Measurements from ENCODE around the gene NRAP.

NRAP gene

GRCh38 chr10:113709221-113709838, 45.5 kb upstream of the NRAP start:
- peaks cover 14% of the 10 kb centered on the region for H3K4me1 ChIP-seq (ENCODE audit: insufficient read depth, low read length, severe bottlenecking)
- TF ChIP-seq EZH2 (IDR thresholded peaks at IDR 0.05; ENCODE audit: borderline replicate concordance, low read length) (no peak), CTCF (IDR thresholded peaks at IDR 0.05; ENCODE audit: low read length) (no peak)
- no peak overlapping the region for H3K9ac ChIP-seq (ENCODE audit: low read length)
- H3K36me3 ChIP-seq (ENCODE audit: insufficient read depth, low read length), result no peaks in the 10 kb centered on the region
- H3K9me2 ChIP-seq (ENCODE audit: low read depth, low read length), result no peaks in the 10 kb centered on the region
- no peaks in the 10 kb centered on the region for H3K27me3 ChIP-seq (ENCODE audit: insufficient read depth, low read length)
- H3K4me3 ChIP-seq (ENCODE audit: low read depth, low read length, poor library complexity, severe bottlenecking), result no peak overlapping the region
- H4K20me1 ChIP-seq (ENCODE audit: insufficient read depth, low read length), result no peaks in the 10 kb centered on the region
- H3K79me2 ChIP-seq (ENCODE audit: insufficient read depth, low read length), result no peaks in the 10 kb centered on the region
- H3F3A ChIP-seq (ENCODE audit: insufficient read depth, low read length), result no peaks in the 10 kb centered on the region
- no peaks in the 10 kb centered on the region for H3K9me3 ChIP-seq (ENCODE audit: low read length)
- H3K27ac ChIP-seq (ENCODE audit: low read depth, low read length, poor library complexity, severe bottlenecking), result no peak overlapping the region
- no peak overlapping the region for H3K4me2 ChIP-seq (ENCODE audit: low read length)
- H2AFZ ChIP-seq (ENCODE audit: low read length), result no peak overlapping the region

GRCh38 chr10:113708640-113709039, 44.8 kb upstream of the NRAP start:
- H3K4me1 ChIP-seq (ENCODE audit: insufficient read depth, low read length, severe bottlenecking), result peaks cover 14% of the 10 kb centered on the region
- H3K9ac ChIP-seq (ENCODE audit: low read length), result no peak overlapping the region
- H3K79me2 ChIP-seq (ENCODE audit: insufficient read depth, low read length), result no peaks in the 10 kb centered on the region

GRCh38 chr10:113706623-113707022, 42.8 kb upstream of the NRAP start:
- H3K36me3 ChIP-seq (ENCODE audit: insufficient read depth, low read length), result no peaks in the 10 kb centered on the region
- H4K20me1 ChIP-seq (ENCODE audit: insufficient read depth, low read length), result no peaks in the 10 kb centered on the region
- no peaks in the 10 kb centered on the region for H3F3A ChIP-seq (ENCODE audit: insufficient read depth, low read length)
- H3K4me2 ChIP-seq (ENCODE audit: low read length), result no peak overlapping the region
- TF ChIP-seq EZH2 (IDR thresholded peaks at IDR 0.05; ENCODE audit: borderline replicate concordance, low read length), result no peak
- TF ChIP-seq CTCF (IDR thresholded peaks at IDR 0.05; ENCODE audit: low read length), result no peak
- H3K27me3 ChIP-seq (ENCODE audit: insufficient read depth, low read length), result no peaks in the 10 kb centered on the region
- no peak overlapping the region for H3K9ac ChIP-seq (ENCODE audit: low read length)
- no peak overlapping the region for H3K4me3 ChIP-seq (ENCODE audit: low read depth, low read length, poor library complexity, severe bottlenecking)
- no peaks in the 10 kb centered on the region for H3K9me2 ChIP-seq (ENCODE audit: low read depth, low read length)
- H3K79me2 ChIP-seq (ENCODE audit: insufficient read depth, low read length), result no peaks in the 10 kb centered on the region
- H3K27ac ChIP-seq (ENCODE audit: low read depth, low read length, poor library complexity, severe bottlenecking), result no peak overlapping the region
- H3K4me1 ChIP-seq (ENCODE audit: insufficient read depth, low read length, severe bottlenecking), result peaks cover 14% of the 10 kb centered on the region
- no peaks in the 10 kb centered on the region for H3K9me3 ChIP-seq (ENCODE audit: low read length)
- no peak overlapping the region for H2AFZ ChIP-seq (ENCODE audit: low read length)

More at GRCh38 chr10:113708640-113709039, 44.8 kb upstream of the NRAP start:
- no peak overlapping the region for H2AFZ ChIP-seq (ENCODE audit: low read length)
- H3K27ac ChIP-seq (ENCODE audit: low read depth, low read length, poor library complexity, severe bottlenecking), result no peak overlapping the region
- H3K4me2 ChIP-seq (ENCODE audit: low read length), result no peak overlapping the region
- no peaks in the 10 kb centered on the region for H3K9me3 ChIP-seq (ENCODE audit: low read length)
- H3F3A ChIP-seq (ENCODE audit: insufficient read depth, low read length), result no peaks in the 10 kb centered on the region
- no peak overlapping the region for H3K4me3 ChIP-seq (ENCODE audit: low read depth, low read length, poor library complexity, severe bottlenecking)
- no peaks in the 10 kb centered on the region for H3K36me3 ChIP-seq (ENCODE audit: insufficient read depth, low read length)
- TF ChIP-seq EZH2 (IDR thresholded peaks at IDR 0.05; ENCODE audit: borderline replicate concordance, low read length) (no peak), CTCF (IDR thresholded peaks at IDR 0.05; ENCODE audit: low read length) (no peak)
- H4K20me1 ChIP-seq (ENCODE audit: insufficient read depth, low read length), result no peaks in the 10 kb centered on the region
- no peaks in the 10 kb centered on the region for H3K9me2 ChIP-seq (ENCODE audit: low read depth, low read length)
- H3K27me3 ChIP-seq (ENCODE audit: insufficient read depth, low read length), result no peaks in the 10 kb centered on the region
